GM18870 (cell line): ENCODE data around the gene RNASE4.

Source experiments
- ATAC-seq: cut with Tn5 transposase; IDR thresholded peaks from one replicate; pipeline ENCODE4 v1.9.1; 2021; ENCODE audit warnings: moderate library complexity; ENCODE audit not compliant: unreplicated experiment

The RNASE4 gene

DNA sequence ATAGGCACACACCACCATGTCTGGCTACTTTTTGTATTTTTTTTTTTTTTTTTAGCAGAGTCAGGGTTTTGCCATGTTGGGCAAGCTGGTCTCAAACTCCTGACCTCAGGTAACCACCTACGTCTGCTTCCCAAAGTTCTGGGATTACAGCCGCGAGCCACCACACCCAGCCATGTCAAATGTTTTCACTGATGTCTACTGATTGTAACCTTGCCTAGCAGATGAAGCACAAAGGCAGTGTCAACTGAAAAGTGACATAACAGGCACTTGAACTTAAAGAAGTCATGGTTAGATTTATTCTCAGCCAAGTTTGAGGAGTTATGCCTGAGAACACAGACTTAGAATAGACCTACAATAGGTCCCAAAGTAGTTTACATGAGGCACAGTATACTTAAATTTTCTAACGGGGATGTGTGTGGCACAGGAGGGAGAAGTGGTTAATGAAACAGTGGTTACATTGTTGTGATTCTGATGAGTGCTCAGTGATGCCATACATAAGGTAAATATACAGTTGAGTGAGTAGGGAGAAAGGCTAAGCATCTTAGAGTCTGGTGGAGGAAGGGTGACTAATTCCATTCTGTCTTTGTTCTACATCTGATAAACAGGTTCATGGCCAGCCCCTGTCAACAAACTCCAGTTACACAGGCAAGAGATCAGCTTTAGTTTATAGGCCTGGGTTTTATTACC lies 12.6 kb upstream of the RNASE4 start:
- ATAC-seq, result no peak

DNA sequence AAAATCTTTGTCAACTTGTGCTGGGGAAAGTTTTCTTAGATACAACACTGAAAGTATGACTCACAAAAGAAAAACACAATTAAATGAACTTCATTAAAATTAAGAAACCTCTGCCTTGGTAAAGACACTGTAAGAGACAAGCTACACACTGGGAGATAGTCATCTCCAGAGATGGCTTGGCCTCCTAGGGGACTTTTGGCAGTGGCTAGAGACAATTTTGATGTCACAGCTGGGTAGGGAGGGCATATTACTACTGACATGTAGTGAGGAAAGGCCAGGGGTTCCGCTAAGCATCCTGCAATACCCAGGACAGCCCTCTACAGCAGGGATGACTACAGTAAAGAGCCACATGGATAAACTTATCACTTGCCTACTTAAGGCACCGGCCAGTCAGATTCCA lies 8.7 kb upstream of the RNASE4 start:
- ATAC-seq, result no peak

DNA sequence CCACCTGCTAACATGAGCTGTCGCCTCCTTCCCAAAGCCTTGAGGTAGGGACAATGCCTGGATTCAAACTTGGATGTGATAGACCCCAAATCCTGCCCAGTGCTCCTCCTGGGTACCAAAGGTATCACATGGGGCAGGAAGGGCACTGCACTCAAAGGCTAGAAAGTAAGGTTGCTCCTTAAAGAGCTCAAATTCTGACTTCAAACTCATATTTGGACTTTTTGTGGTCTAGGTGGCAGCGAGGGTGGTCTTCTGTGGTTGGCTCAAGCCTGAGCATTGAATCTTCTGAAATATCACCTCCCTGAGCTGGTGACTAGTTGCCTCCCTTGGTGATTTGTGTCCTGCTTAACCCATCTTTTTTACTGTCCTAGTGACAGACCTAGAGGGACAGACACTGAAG lies 8.3 kb upstream of the RNASE4 start:
- no peak for ATAC-seq

DNA sequence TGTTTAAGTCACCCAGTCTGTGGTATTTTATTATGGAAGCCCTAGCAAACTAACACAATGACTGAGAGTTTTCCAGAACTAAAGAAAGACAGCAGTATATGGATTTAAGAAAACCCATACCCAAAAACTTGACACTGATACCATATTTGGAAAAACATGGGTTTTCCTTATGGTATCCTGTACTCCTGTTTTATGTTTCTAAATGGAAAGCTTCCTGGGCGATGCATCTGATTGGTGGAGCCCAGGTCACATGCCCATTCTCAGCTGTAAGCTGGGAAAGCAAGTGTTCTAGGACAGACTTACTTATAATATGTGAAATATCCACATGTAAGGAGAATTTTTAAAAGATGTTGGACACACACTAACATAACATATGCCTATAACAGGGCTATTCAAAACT lies 4.5 kb upstream of the RNASE4 start:
- no peak for ATAC-seq

DNA sequence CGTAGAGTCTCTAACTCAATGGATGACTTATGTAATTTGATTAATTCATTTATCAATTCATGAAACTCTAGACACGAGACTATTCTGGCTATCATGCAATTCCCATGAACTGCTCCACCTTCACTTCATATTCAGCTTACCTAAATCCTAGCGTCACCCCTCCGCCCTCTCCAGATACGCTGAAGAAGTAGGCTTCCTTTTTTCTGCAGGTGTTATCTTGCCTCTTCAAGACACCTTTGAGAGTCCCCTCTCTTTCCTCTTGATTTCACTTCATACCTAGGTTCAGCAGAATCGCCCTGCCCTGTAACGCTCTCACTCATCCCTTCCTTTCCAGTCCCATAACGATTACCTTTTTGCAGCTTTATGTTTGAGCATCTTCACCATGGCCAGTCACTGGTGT lies 4.0 kb upstream of the RNASE4 start:
- no peak for ATAC-seq

DNA sequence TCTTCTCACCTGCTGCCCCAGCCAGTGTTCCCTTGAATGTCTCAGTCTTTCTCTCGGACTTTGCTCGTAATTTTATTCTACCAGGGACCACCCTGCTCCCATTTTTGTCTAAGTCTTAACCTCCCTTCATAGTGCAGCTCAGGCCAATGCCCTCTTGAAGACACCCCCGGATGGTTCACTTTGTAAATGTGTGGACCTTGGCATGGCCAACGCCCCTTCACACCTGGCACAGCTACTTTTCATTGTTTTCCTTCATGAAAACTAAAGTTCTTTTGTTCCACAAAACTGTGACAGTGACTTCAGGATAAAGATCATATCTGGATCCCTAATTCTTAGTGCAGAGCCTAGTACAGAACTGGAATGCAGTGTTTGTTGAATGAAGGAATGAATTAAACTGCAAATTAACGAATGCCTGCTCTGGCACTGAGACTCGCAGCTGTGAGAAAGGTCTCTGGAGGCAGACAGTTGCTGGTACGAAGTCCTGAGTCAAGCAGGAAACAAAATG lies 3.5 kb upstream of the RNASE4 start:
- no peak for ATAC-seq

DNA sequence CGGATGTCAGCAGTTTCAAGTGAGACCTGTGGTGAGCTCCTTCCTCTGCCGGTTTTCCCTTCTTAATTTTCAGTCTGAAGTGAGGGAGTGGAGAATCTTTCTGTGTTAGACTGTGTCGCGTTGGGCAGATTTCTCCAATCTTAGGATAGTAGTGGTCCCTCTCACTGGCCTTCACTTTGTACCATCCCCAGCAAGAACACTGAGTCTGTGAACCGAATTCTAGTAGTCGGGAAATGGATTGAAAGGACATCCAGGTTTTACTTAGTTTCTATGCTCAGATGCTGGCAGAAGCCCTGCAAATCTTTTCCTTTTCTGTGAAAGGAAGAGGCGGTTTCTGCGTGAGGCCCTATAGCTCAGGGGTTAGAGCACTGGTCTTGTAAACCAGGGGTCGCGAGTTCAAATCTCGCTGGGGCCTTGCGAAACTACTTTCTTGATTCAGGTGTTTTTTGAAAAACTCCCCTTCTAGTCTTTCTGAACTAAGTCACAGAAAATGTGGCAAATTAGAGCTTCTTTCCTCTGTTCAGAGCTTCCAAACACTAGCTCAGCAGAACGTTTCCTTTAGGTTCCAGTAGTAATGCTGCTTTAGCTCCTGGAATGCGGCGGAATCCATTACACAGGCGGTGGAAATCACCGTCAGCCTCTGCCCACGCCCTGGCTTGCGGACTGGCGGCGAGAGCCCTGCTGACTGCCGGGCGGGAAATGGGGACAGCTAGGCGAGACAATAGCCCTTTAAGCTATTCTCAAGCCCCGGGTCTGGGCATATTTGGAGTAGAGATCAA lies 2.8 kb upstream of the RNASE4 start:
- ATAC-seq, result peak; percentile 23

DNA sequence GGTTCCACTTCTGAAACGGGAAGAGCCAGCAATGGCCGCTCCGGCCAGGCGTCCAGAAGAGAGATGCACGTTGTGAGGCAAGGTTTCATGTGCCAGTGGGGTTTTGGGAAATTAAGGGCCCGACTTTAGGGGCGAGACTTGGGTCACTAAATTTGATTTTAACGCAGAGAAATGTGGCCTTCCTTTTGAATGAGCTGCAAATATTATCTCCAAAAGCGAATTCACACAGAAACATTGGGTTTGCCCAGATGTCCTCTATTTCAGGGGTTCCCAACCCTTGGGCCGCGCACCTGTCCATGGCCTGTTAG lies 2.3 kb upstream of the RNASE4 start:
- ATAC-seq, result no peak

DNA sequence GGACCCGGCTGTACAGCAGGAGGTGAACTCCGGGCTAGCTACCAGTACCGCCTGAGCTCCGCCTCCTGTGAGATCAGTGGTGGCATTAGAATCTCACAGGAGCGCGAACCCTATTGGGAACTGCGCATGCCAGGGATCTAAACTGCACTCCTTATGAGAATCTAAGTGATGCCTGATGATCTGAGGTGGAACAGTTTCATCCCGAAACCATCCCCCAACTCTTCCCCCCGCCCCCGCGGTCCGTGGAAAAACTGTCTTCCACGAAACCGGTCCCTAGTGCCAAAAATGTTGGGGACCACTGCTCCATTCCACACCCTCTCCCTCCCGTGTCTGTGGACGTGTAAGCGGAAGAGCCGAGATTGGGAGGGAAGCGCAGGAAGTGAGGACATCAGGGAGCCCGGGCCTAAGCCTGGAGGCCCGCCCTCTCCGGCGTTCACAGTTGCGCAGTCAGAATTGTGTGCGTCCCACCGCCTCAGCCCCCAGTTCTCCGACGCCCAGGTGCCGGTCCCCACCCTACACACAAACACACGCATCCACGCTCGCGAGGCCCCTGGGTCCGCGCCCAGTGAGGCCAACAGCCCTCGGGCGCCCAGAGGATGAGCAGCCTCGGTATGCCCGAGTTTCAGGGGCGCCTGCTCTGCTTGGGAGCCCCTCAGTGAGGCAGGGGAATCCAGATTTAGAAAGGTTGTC lies 1.8 kb upstream of the RNASE4 start:
- ATAC-seq, result peak; percentile 29

DNA sequence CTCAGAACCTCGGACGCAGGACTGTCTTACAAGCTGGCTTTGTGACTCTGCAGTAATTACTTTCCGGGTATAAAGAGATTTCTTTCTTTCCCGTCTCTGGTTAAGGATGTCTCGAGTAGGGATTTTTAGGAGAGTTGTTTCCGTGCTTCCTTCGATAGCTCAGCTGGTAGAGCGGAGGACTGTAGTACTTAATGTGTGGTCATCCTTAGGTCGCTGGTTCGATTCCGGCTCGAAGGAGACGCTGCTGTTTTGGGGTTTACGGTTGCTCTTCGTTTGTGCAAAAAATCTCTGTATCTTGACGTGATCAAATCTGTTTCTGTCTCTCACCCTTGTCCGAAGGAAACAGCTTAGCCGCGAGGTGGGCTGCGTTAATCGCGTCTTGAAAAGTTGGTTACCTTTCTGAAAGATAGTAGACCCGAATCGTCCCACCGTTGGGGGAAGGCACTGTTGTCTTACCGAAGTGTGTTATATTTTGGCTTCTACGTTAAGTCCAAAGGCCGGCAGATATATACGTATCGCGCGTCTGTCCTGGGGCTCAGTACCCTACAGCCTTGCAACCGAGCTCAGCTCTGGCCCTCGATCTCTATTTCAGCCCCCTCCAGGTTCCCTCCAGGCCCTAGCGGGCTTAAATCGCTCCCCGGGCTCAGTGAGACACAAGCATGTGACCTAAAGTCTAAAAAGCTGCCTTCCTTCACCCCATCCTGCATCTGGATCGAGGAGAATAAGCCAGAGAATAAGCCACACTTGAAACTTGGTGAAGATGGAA lies 1.1 kb upstream of the RNASE4 start:
- ATAC-seq, result peak; percentile 26

DNA sequence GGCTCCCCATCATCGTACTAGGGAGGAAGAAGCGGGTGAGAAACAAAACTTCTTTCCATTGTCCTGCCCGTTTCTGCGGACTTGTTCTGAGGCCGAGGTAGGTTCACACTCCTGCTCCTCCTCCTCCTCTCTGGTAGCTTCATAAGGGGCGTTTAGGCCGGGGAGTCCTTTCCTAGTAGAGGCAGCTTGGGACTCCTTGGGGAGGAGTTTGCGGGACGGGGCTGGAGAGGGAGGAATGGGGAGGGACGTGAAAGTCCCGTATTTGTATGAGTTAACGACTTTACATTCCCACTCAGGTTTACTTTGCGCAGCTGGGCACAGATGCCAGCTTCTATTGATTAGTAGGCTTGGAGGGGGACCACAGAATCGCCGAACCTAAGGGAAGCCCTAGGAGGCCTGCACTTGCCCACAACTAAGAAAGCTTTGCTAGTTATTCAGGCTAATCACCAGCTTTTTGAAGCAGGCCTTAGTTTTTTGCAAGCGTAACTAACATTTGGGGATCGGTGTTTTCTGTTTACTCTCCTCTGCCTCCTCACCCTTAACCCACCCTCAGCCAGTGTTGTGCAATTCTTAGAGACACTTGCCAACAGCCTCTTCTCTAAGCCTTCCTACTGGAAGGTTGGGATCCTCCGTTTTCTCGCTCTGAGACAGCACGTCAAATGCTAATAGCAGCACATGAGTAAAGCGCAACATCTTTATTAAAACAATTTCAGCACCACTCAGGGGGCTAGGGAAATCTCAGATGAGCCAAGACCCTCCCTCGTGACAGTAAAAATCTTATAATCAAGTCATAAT lies 499 bp downstream of the RNASE4 start:
- ATAC-seq, result no peak

DNA sequence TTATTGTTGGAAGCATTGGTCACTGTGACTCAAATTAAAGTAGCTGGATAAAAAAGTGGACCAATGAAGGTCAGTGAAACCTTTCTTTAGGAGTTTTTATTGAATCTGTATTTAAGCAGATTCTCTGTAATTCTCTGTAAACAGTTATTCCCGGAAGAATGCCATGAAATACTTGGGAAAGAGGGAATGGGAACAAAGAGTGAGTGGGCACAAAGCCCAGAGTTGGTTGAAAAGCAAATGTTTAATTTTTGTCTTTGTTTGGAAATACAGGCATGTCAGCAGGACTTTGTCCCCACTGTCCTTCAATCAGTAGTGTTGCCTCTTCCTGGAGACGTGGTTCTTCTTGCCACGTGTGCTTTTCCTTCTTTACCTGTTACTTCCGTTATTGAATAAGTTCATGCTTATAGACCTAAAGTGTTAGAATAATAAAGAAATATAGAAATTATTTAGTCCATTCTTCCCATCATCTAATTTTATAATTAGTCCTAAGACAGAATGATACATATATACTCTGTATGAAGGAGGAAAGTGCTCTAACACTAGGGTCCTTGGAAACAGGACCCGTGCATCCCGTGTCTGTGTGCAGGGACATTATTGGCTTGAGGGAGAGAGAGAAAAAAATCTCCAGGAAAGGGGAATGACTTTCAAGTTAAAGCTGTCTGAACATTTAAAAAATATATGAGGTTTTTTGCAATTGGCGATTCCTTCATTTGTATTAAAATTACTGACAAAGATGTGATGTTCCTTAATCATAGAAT lies 2.2 kb downstream of the RNASE4 start:
- no peak for ATAC-seq

DNA sequence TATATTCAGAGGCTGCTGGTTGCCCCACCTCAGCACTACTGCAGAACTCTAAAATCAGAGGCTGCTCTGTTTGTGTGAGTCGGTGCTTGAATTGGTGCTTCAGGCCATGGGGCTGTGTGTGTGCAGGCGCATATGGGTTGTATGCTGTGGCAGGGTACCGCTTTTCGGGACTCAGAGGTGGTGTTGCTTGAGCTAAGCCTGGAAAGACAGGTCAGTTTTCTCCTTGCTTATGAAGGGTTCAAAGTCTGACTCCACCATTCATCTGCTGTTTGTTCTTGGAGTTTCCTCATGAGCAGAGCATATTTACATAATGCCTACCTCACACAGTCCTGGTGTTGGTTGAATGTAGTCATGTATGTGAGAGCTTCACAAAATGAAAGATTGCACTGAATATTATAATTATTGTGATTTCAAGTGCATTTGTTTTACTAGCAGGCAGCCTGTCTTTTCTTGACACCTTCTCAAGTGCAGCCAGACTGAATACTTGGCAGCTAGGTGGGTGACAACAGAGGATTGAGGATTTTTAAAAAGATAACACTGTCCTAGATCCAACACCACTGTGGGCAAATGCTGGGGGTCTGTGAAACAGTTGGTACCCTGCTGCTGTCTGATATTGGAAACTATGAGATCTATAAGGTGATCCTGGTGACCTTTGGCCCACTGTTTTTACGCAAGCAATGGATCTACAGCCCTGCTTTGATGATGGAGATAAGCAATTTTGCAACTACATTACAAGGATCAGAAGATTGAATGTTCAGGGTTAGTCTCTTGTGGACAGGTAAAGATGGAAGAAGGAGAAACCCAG lies 3.2 kb downstream of the RNASE4 start:
- no peak for ATAC-seq

DNA sequence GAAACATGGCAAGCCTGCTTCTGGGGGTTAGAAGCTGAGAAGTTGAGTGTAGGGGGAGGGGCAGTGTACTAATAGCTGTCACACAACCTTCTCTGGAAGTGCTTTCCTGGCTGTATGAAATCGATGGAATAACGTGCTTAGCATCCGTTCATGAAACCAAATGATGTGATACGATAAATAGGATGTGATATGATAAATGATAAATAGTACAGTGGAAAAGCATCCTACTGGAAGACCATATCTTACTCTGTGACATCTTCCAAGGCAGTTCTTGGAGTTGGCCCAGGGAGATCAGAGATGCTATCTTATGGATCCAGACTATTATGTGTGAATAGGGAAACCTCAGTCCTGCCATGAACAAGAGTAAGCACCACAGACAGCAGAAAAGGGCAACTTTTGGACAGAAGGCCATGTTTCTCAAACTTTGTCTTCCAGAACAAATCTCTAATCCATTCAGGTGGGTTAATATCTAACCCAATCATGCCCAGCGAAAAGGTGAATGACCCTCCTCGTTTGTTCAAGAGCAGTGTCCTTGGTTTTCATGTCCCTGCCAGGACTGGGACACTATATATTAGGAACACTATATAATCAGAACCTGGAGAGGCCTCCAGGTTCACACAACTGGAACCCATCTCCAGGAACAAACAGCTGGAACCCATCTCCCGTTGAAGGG lies 3.9 kb downstream of the RNASE4 start, which contains the start of gene ANG:
Gene ANG (plus strand): TSS at position 598 of the 673 bp plus-strand sequence. CDS start 4,801 bp downstream, outside the sequence.
- no peak for ATAC-seq

DNA sequence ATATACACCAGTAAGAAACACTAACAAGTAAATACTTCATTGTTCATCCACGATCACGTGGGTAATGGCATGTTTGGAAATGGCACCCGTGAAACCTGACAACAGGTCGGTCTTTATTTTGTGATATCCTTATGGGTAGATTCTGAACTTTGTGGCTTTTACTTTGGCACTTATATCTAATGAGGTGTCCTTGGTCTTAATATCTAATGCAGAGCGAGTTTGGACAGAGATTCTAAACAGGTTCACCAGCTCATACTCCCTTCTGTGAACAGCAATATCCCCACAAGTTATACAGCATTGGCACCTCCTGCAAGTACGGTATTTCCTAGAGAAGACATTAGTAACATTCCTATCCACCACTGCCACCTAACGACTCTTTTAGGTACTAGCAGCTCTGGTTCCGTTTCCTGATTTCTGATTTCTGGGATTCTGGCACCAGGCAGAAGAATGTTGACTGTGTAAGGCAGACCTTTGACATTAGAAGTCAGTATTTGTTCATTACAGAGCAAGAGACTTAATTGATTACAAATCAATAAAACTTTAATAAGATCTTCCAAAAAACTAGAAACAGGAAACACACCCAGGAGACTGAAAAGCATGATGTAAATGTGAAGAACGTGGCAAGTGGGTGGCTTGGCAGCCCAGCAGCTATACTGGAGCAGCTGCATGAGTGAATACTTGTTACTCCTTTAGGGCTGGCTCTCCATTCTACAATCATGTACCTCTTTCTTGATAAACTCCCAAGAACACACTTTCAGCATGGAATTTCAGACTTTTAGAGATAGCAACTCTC lies 6.7 kb downstream of the RNASE4 start:
- ATAC-seq, result peak; percentile 67

DNA sequence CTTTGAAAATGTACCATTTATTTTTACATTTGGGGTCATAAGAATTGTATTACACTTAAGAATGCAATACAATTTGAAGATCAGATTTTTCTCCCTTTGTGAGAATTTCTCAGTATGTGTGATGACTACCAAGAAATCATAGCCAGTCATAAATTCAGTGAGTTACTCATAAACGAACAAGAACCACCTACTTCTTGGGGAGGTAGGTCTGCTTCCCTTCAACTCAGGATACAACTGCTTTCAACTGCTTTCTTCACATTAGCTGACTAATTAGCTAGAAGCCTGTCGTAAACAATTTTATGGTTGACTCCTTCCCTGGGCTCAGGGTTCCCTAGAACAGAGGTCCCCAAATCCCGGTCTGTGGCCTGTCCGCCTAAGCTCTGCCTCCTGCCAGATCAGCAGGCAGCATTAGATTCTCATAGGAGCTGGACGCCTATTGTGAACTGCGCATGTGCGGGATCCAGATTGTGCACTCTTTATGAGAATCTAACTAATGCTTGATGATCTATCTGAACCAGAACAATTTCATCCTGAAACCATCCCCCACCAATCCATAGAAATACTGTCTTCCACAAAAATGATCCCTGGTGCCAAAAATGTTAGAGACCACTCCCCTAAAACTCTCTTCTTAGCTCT lies 7.9 kb downstream of the RNASE4 start:
- ATAC-seq, result no peak

DNA sequence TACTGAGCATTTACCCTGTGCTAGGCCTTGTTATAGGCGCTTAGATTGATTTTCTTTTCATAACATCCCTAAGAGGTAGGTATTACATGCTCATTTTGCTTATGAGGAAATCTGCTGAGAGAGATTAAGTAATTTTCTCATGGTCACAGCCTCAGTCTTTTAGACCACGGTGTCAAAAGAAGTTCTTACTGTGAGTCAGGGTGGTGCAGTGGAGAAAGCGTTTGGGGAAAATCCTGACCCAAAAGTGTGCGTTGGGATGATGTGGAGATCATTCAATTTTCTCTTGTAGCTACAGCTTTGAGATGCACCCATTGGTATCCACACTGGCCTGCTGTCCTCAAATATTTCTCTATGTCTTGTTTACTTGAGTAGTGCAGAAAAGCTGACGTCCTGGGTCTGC lies 12.4 kb downstream of the RNASE4 start:
- ATAC-seq, result no peak
